Osteocyte (in vitro differentiated cells): ENCODE results near the gene ZDHHC7. TPM values are rescaled to one million over a fixed set of nuclear protein-coding genes. Genes with fewer than 3 reads are reported as not detected.

Source experiments
- DNase-seq: peaks from one replicate; pipeline ENCODE4 v3.0.0; 2021; ENCODE audit warnings: mixed read lengths; ENCODE audit not compliant: unreplicated experiment; ENCODE audit errors: extremely low spot score
- H3K27ac Mint-ChIP-seq: one replicate; pipeline ENCODE4 v1.8.0; 2021; ENCODE audit warnings: mild to moderate bottlenecking, mixed read lengths; ENCODE audit not compliant: unreplicated experiment
- H3K27me3 Mint-ChIP-seq: one replicate; pipeline ENCODE4 v1.8.0; 2021; ENCODE audit warnings: mixed read lengths; ENCODE audit not compliant: unreplicated experiment
- H3K36me3 Mint-ChIP-seq: one replicate; pipeline ENCODE4 v1.8.0; 2021; ENCODE audit warnings: mixed read lengths; ENCODE audit not compliant: unreplicated experiment
- H3K4me1 Mint-ChIP-seq: one replicate; pipeline ENCODE4 v1.8.0; 2021; ENCODE audit warnings: mixed read lengths; ENCODE audit not compliant: unreplicated experiment
- H3K4me3 Mint-ChIP-seq: one replicate; pipeline ENCODE4 v1.8.0; 2021; ENCODE audit warnings: mild to moderate bottlenecking, moderate library complexity, mixed read lengths; ENCODE audit not compliant: unreplicated experiment
- H3K9me3 Mint-ChIP-seq: one replicate; pipeline ENCODE4 v1.8.0; 2021; ENCODE audit warnings: mixed read lengths; ENCODE audit not compliant: unreplicated experiment
- total RNA-seq: library from RNA; stranded (reverse); gene quantifications from 2 replicates; pipeline ENCODE4 v1.2.1, GENCODE V29; 2021
- TF ChIP-seq, protein P1 (sequence below): fragments of 200-600 bp; sonication (generic); IDR thresholded peaks from 2 replicates; pipeline ENCODE4 v1.5.0; 2021; ENCODE audit warnings: antibody characterized with exemption, mild to moderate bottlenecking, moderate library complexity

ZDHHC7 gene
- total RNA-seq, 1 donor from 2014 or later, result 53.7 TPM

DNA sequence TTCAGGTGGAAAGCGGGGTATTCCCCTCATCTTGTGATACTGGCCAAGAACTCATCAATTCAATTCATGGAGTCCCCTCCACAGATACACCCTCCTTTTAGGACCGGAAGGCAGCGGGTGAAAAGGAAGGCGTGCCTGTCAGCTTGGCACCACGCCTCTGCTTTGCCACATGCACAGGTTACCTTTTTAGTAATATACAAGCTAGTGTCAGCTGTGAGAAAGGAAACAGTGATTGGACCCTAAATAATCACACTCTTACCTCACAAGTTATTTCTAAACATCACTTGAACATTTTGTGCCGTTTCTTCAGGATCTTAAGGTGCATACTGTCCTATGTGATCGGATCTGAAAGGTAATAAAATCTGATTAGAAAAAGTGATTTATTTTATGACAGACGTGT lies 15.7 kb downstream of the ZDHHC7 start:
- Mint-ChIP-seq H3K4me3 (peak overlapping the region; percentile 60), H3K4me1 (peaks cover 74% of the 10 kb centered on the region), H3K36me3 (peaks cover 5% of the 10 kb centered on the region), H3K27ac (peak overlapping the region; percentile 99), H3K9me3 (no peaks in the 10 kb centered on the region), H3K27me3 (no peaks in the 10 kb centered on the region)
- DNase-seq, result no peak
- TF ChIP-seq, protein P1, sequence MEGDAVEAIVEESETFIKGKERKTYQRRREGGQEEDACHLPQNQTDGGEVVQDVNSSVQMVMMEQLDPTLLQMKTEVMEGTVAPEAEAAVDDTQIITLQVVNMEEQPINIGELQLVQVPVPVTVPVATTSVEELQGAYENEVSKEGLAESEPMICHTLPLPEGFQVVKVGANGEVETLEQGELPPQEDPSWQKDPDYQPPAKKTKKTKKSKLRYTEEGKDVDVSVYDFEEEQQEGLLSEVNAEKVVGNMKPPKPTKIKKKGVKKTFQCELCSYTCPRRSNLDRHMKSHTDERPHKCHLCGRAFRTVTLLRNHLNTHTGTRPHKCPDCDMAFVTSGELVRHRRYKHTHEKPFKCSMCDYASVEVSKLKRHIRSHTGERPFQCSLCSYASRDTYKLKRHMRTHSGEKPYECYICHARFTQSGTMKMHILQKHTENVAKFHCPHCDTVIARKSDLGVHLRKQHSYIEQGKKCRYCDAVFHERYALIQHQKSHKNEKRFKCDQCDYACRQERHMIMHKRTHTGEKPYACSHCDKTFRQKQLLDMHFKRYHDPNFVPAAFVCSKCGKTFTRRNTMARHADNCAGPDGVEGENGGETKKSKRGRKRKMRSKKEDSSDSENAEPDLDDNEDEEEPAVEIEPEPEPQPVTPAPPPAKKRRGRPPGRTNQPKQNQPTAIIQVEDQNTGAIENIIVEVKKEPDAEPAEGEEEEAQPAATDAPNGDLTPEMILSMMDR, result no peak

DNA sequence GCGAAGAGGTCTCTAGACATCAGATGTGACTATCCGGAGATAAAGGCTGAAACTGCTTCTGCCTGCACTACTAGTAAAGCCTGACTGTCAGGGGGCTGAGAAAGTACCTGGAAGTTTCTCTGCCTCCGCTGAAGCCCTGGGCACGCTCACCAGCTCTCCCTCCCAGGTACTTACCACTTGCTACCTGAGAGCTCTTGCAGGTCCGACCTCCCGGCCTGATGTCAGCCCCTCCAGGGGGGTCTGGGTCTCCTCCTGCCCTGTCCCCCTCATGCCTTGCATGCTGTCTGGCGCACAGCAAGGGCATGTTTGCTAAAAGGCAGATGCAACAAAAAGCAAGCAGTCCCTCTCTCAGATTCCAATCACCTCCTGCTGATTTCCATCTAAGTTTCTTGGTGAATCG lies 17.4 kb downstream of the ZDHHC7 start:
- peak overlapping the region; percentile 60 for H3K4me3 Mint-ChIP-seq
- peak overlapping the region; percentile 99 for H3K27ac Mint-ChIP-seq
- no peaks in the 10 kb centered on the region for H3K9me3 Mint-ChIP-seq
- TF ChIP-seq, protein P1, result no peak
- peaks cover 15% of the 10 kb centered on the region for H3K36me3 Mint-ChIP-seq
- peaks cover 73% of the 10 kb centered on the region for H3K4me1 Mint-ChIP-seq
- no peaks in the 10 kb centered on the region for H3K27me3 Mint-ChIP-seq
- no peak for DNase-seq

DNA sequence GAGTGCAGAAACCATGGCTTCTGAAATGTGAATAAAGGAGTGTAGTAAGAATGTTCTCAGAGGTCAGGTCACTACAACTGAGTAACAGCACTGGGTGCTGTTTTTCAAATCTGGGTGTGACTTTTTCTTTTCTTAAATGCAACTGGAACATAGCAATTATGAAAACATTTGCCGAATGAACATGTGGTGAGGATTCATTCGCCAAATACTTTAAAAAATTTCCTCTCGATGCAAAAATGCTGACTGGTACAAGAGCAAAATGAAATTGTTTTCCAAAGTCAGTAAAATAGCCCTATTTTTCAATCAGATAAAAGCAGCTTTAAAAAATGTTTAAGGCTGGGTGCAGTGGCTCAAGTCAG lies 18.6 kb downstream of the ZDHHC7 start:
- Mint-ChIP-seq H3K27ac (peak overlapping the region; percentile 99), H3K27me3 (no peaks in the 10 kb centered on the region), H3K36me3 (peaks cover 17% of the 10 kb centered on the region), H3K9me3 (no peaks in the 10 kb centered on the region), H3K4me1 (peaks cover 64% of the 10 kb centered on the region), H3K4me3 (peak overlapping the region; percentile 38)
- DNase-seq, result no peak
- TF ChIP-seq, protein P1, result no peak

DNA sequence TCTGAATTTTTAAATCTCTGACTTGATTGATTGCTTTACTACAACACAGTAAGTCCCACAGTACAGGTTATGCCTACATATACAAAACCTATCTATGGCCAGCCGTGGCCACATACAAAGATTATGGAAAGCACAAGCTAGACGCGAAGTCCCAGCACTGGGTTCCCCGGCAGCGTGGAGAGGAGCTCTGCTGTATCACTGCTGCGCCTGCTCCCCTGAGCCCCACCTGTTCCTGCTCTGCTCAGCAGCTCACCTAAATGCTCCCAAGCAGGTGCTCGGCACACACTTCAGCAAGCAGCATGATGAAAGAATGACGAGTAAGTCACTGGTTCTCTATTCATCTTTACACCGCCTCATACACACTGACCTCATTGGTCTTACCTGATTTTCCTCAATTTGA lies 20.6 kb downstream of the ZDHHC7 start:
- Mint-ChIP-seq H3K4me3 (no peak overlapping the region), H3K9me3 (no peaks in the 10 kb centered on the region), H3K27ac (peak overlapping the region; percentile 23), H3K36me3 (peaks cover 31% of the 10 kb centered on the region), H3K27me3 (no peaks in the 10 kb centered on the region), H3K4me1 (peaks cover 74% of the 10 kb centered on the region)
- TF ChIP-seq, protein P1, result no peak
- no peak for DNase-seq

DNA sequence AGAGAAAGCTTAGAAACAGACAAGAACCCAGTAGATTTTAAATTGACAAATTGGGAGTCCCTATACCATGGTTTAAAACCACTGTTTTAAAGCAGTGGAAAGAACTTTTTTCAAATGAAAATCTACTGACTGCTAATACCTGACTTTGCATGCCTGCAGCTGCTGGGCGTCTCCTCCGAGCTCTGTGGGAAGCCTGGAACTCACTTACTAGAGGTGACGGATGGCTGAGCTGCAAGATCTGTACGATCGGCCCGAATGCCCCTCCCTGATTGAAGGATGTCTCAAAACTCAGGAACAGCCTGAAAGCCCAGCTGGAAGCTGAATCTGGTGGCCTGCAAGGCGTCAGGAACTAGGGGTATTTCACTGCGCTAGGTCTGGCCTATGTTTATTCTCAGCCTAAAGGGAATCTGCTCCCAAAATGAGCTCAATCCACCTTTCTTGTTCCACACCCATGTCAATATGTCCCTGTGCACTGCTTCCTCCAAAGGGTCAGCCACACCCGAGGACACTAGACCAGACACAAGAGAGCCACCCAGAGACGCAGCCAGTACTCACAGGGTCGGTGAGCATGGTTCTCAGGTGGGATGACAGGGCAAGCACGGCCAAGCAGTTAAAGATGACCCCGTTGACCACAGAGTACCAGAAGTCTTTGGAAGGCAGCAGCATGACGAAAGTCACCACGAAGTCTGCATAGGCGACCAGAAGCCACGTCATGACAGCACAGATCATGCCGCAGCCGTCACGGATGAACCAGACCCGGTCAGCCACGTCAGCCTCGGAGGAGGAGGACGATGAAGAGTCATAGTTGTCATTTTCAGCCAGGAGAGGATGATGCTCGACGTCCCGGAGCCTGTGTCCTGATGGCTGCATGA lies 21.4 kb downstream of the ZDHHC7 start:
- Mint-ChIP-seq H3K4me1 (peaks cover 74% of the 10 kb centered on the region), H3K4me3 (no peak overlapping the region), H3K9me3 (no peaks in the 10 kb centered on the region), H3K36me3 (peaks cover 37% of the 10 kb centered on the region), H3K27me3 (no peaks in the 10 kb centered on the region), H3K27ac (peak overlapping the region; percentile 64)
- TF ChIP-seq, protein P1, result no peak
- DNase-seq, result no peak
